HepG2 (cell line): ENCODE measurements around the gene NAA16.

Experiments
- DNMT3B ChIP-seq: conservative IDR thresholded peaks from 2 replicates; pipeline ENCODE4 v1.6.1; 2016; ENCODE audit warnings: missing biosample characterization, control low read depth
- HCFC1 ChIP-seq: fragments of 150-350 bp; IDR thresholded peaks from 2 replicates; pipeline ENCODE4 v1.6.1; 2014; ENCODE audit warnings: low read depth, low read length

DNA sequence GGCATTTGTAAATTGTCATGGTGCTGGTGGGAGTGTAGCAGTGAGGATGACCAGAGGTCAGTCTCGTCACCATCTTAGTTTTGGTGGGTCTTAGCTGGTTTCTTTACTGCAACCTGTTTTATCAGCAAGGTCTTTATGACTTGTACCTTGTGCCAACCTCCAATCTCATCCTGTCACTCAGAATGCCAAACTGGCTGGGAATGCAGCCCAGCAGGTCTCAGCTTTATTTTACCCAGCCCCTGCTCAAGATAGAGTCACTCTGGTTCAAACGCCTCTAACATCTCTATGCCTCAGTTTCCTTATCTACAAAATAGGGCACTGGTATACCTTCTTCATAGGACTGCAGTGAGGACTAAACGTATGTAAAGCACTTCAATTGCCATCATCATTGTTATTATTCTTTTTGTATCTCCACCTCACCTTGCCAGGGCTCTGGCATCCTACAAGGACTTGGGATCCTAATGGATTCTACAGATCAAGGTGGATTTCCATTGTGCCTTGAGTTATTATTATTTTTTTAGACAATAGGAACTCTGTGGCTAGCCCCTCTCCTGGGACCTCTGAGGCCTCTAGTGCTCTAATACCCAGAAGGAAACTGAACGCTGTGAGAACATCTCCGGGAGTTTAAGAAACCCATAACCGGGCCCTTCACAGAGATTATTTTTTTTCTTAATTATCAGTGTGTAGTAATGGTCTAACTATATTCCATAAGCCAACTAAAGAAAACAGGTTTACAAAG, 77.2 kb downstream of the NAA16 start:
- no peak for TF ChIP-seq HCFC1
- no peak for TF ChIP-seq DNMT3B (CRISPR knock-in tag)
